K562 (cell line): ENCODE results near the gene VPS33B. TPM values are rescaled to one million over a fixed set of nuclear protein-coding genes. Genes with fewer than 3 reads are reported as not detected.

Source experiments
- ATAC-seq: fragments of 200-7000 bp; cut with Tn5 transposase; 3 replicates; pipeline ENCODE4 v1.9.1; 2020; ENCODE audit warnings: moderate library complexity
- BruUV-seq: library from RNA; stranded (reverse); fragments of 400-500 nt; replicated peaks from 2 replicates; lab custom pipeline; 2021; lab: Mats Ljungman, UMichigan
- CTCF ChIA-PET: fragments of 300-600 bp; formaldehyde crosslinking; extraction: SDS; loops from one replicate; lab custom pipeline; 2021; ENCODE audit warnings: low intra/inter-chr PET ratio; lab: Yijun Ruan, JAX
- POLR2A ChIA-PET: fragments of 300-600, 350-650 bp; sonication (Branson Sonifier 250); formaldehyde crosslinking; extraction: SDS; loops from one replicate; lab custom pipeline; 2021; ENCODE audit warnings: antibody characterized with exemption, inconsistent platforms; lab: Yijun Ruan, JAX
- DNase-seq, 4 experiments: peaks; one replicate each; pipeline versions ENCODE4 v3.0.0 to v3.0.0-alpha.2; 2011 to 2018; ENCODE audit warnings: low spot score in 3 of 4, mixed read lengths in 3 of 4; ENCODE audit errors: extremely low read depth in 1 of 4
- FAIRE-seq: peaks from 2 replicates; lab custom pipeline; 2011; peaks lifted over from hg19 to GRCh38; lab: Jason Lieb, UNC
- H2AFZ ChIP-seq: 2 replicates; pipeline ENCODE4 v1.6.0; 2011; ENCODE audit warnings: low read depth, low read length, control low read depth, inconsistent platforms
- H3K27ac ChIP-seq: fragments of 200-600 bp; 3 replicates; pipeline ENCODE4 v1.8.0; 2011; ENCODE audit warnings: low read depth, mild to moderate bottlenecking, control low read depth, inconsistent platforms, low read length, moderate library complexity, mixed read lengths; ENCODE audit errors: extremely low read depth
- H3K27me3 ChIP-seq, 2 experiments: fragments of 300-600 bp in 1 of 2; 2 replicates in 1 of 2; 3 replicates in 1 of 2; pipeline versions ENCODE4 v1.6.0 to v1.8.0; 2011; ENCODE audit warnings: inconsistent platforms in 2 of 2, low read length in 2 of 2, mild to moderate bottlenecking in 1 of 2, mixed read lengths in 1 of 2, moderate library complexity in 1 of 2; ENCODE audit not compliant: control insufficient read depth in 2 of 2, insufficient read depth in 2 of 2
- H3K36me3 ChIP-seq: fragments of 300-600 bp; 3 replicates; pipeline ENCODE4 v1.8.0; 2011; ENCODE audit warnings: mild to moderate bottlenecking, low read length, inconsistent platforms; ENCODE audit not compliant: control insufficient read depth, insufficient read depth
- H3K4me1 ChIP-seq, 2 experiments: fragments of 200-600 bp in 1 of 2; replicated peaks in 1 of 2; 2 replicates in 1 of 2; 3 replicates in 1 of 2; pipeline versions ENCODE4 v1.5.1 to v1.8.0; 2011; ENCODE audit warnings: inconsistent platforms in 2 of 2, low read length in 2 of 2, mild to moderate bottlenecking in 1 of 2, mixed read lengths in 1 of 2, moderate library complexity in 1 of 2; ENCODE audit not compliant: control insufficient read depth in 2 of 2, insufficient read depth in 2 of 2
- H3K4me2 ChIP-seq: 2 replicates; pipeline ENCODE4 v1.6.1; 2011; ENCODE audit warnings: low read length, control low read depth, inconsistent platforms, mixed read lengths; ENCODE audit not compliant: insufficient read depth
- H3K4me3 ChIP-seq: fragments of 200-600 bp; sonication (generic), shearing (Covaris generic); 2 replicates; pipeline ENCODE4 v1.5.1; 2016; ENCODE audit warnings: control low read depth, inconsistent platforms
- H3K79me2 ChIP-seq: fragments of 200-600 bp; 3 replicates; pipeline ENCODE4 v1.8.0; 2011; ENCODE audit warnings: low read length, inconsistent platforms; ENCODE audit not compliant: control insufficient read depth, insufficient read depth
- H3K9ac ChIP-seq, 2 experiments: 2 replicates each; pipeline versions ENCODE4 v1.6.0 to v1.6.1; 2011; ENCODE audit warnings: low read depth in 2 of 2, low read length in 2 of 2, control low read depth in 1 of 2, inconsistent platforms in 1 of 2, mild to moderate bottlenecking in 1 of 2, mixed read lengths in 1 of 2; ENCODE audit not compliant: insufficient read depth in 1 of 2
- H3K9me1 ChIP-seq: one replicate; pipeline ENCODE4 v1.6.0; 2011; ENCODE audit warnings: inconsistent platforms, mild to moderate bottlenecking, low read length, moderate library complexity; ENCODE audit not compliant: control insufficient read depth, insufficient read depth
- H3K9me3 ChIP-seq: replicated peaks from 2 replicates; pipeline ENCODE4 v1.5.1; 2011; ENCODE audit warnings: low read depth, low read length, inconsistent platforms; ENCODE audit not compliant: control insufficient read depth, insufficient read depth
- H4K20me1 ChIP-seq: replicated peaks from 2 replicates; pipeline ENCODE4 v1.6.1; 2011; ENCODE audit warnings: low read length, inconsistent platforms, mixed read lengths; ENCODE audit not compliant: control insufficient read depth, insufficient read depth
- FOXM1 ChIP-seq, 2 experiments: fragments of 450-650 bp in 1 of 2; sonication (generic) in 1 of 2; formaldehyde crosslinking in 1 of 2; IDR thresholded peaks; 2 replicates each; pipeline versions ENCODE4 v1.6.1 to v1.9.0; 2017 to 2022; ENCODE audit warnings: low read depth in 2 of 2, mild to moderate bottlenecking in 2 of 2, missing genetic modification reagents in 1 of 2, moderate library complexity in 1 of 2
- HDAC2 ChIP-seq: fragments of 450-650 bp; IDR thresholded peaks from 2 replicates; pipeline ENCODE4 v1.6.1; 2016; ENCODE audit warnings: mild to moderate bottlenecking
- KAT2B ChIP-seq: IDR thresholded peaks from one replicate; pipeline ENCODE4 v1.6.1; 2012; ENCODE audit warnings: low read depth, mild to moderate bottlenecking, control low read depth, inconsistent platforms, low read length, moderate library complexity
- NFRKB ChIP-seq: fragments of 450-650 bp; IDR thresholded peaks from 2 replicates; pipeline ENCODE4 v1.6.1; 2016; ENCODE audit warnings: low read depth
- POLR2G ChIP-seq: fragments of 200-400 bp; formaldehyde crosslinking; IDR thresholded peaks from 2 replicates; pipeline ENCODE4 v1.6.1; 2017; ENCODE audit warnings: low read depth, mild to moderate bottlenecking, antibody characterized with exemption, low read length, moderate library complexity
- PURB ChIP-seq: sonication (generic); formaldehyde crosslinking; IDR thresholded peaks from 2 replicates; pipeline ENCODE4 v1.9.0; 2021; ENCODE audit warnings: low read depth, mild to moderate bottlenecking, missing genetic modification reagents
- RFX1 ChIP-seq: fragments of 450-650 bp; IDR thresholded peaks from 2 replicates; pipeline ENCODE4 v1.6.1; 2016; ENCODE audit warnings: mild to moderate bottlenecking, moderate library complexity
- ZNF121 ChIP-seq: sonication (generic); formaldehyde crosslinking; conservative IDR thresholded peaks from 2 replicates; pipeline ENCODE4 v1.8.0; 2022; ENCODE audit warnings: missing genetic modification reagents
- ZNF583 ChIP-seq: fragments of 250-450 bp; sonication (Bioruptor Pico); IDR thresholded peaks from 2 replicates; pipeline ENCODE4 v1.4.0; 2020
- WGBS: fragments of 100-300 bp; shearing (Covaris generic); methylation state at CpG from one replicate; pipeline ENCODE4 v1.1.6; 2016; ENCODE audit warnings: low coverage, mixed read lengths; ENCODE audit not compliant: insufficient coverage; ENCODE audit errors: missing lambda C conversion rate; 5-methylcytosine and 5-hydroxymethylcytosine counted together
- in situ Hi-C: fragments of 300-500 bp; cut with MboI; formaldehyde crosslinking; loops from 4 replicates; pipeline ENCODE4 v1.15.0; 2018; ENCODE audit warnings: inconsistent platforms, mixed read lengths
- intact Hi-C: fragments of 100-400 bp; cut with micrococcal nuclease; formaldehyde crosslinking; loops from 2 replicates; pipeline ENCODE4 v1.14.2; 2022
- polyA plus RNA-seq, 8 experiments: library from polyadenylated mRNA; depleted of rRNA in 4 of 8; stranded (reverse) in 5 of 8; unstranded in 3 of 8; fragments of >200 nt; fragmentation: Nextera tagmentation in 2 of 8; fragmentation: Illumina TruSeq in 1 of 8; extraction: Ambion mirVana in 2 of 8; extraction: Trizol in 1 of 8; gene quantifications; 2 replicates each; pipeline versions ENCODE4 v1.2.1 to v1.2.3, GENCODE V29; 2011 to 2014; ENCODE audit warnings: inconsistent platforms in 1 of 8, missing spikeins in 1 of 8
- total RNA-seq, 7 experiments: library from RNA; depleted of rRNA in 6 of 7; stranded (reverse); fragments of >200 nt in 6 of 7; fragmentation: Illumina TruSeq in 2 of 7; extraction: Trizol in 2 of 7; gene quantifications; 2 replicates each; pipeline versions ENCODE4 v1.2.1 to v1.2.3, GENCODE V29; 2011 to 2021; ENCODE audit warnings: low replicate concordance in 1 of 7
- TF ChIP-seq, protein P1 (sequence below): fragments of 450-650 bp; IDR thresholded peaks from one replicate; pipeline ENCODE4 v1.6.1; 2018; ENCODE audit warnings: mild to moderate bottlenecking, moderate library complexity; ENCODE audit not compliant: partially characterized antibody

The VPS33B gene
- total and polyA plus RNA-seq, 9 of the 15 experiments (the other 6 are each of a cell fraction or from before 2014, with no cell fraction given): 9.4 to 25.5 (median 14.8) TPM

DNA sequence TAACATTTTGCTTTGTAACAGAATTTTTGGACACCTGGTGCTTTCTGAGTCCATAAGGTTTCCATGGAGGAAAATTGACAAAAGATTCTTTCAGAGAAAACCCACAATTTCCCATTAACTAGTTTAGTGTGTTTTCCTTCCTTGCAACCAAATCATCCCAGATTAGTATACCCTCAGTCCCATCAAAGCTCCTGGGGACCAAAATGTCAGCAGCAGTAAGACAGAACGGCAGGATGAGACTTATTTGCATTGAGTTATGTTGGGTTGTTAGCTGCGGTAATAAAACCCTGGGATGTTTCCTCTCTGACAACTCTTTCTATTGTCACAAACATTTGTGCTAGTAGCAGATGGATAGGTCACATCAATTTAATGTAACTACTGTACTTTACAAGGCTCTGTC, 32.4 kb upstream of the VPS33B start:
- BruUV-seq: no TSS peak
- Histone ChIP-seq H3K4me3 (no peak overlapping the region), H3K9me3 (no peaks in the 10 kb centered on the region), H3K9me1 (no peaks in the 10 kb centered on the region), H4K20me1 (peaks cover 3% of the 10 kb centered on the region; the same call in 1 of the 2 replicates), H2AFZ (no peak overlapping the region), H3K36me3 (no peaks in the 10 kb centered on the region), H3K27me3 (peaks cover 5 to 18% of the 10 kb centered on the region in 2 experiments; a peak in 4 of 5 replicates), H3K79me2 (no peaks in the 10 kb centered on the region), H3K27ac (no peak overlapping the region), H3K9ac (no peak overlapping the region), H3K4me1 (no peaks in the 10 kb centered on the region; a peak in 1 of 5 replicates), H3K4me2 (no peak overlapping the region)
- DNase-seq: no peak
- intact Hi-C loops: loop anchor here (5.0 kb wide), 1 partner anchor 87 kb away; no protein-coding TSS in a partner anchor
- WGBS: 0% methylated on average over 2 of the region's 2 CpGs
- TF ChIP-seq ZNF583 (CRISPR knock-in tag) (no peak), HDAC2 (no peak), PURB (CRISPR knock-in tag) (no peak)
- no peak for ATAC-seq
- ChIA-PET POLR2A (no interaction called here), CTCF (interaction anchor here (1.5 to 2.1 kb wide), 2 partner anchors 170 to 217 kb away, joined by 5 to 25 read pairs; no protein-coding TSS in a partner anchor)
- no peak for FAIRE-seq
- in situ Hi-C loops: loop anchor here (5.0 kb wide), 2 partner anchors 172 to 217 kb away; no protein-coding TSS in a partner anchor

GRCh38 chr15:91051248-91051647, 28.9 kb upstream of the VPS33B start:
- Histone ChIP-seq H3K4me3 (no peak overlapping the region), H2AFZ (no peak overlapping the region), H4K20me1 (peaks cover 3% of the 10 kb centered on the region; the same call in 1 of the 2 replicates), H3K79me2 (no peaks in the 10 kb centered on the region), H3K9me3 (no peaks in the 10 kb centered on the region), H3K4me2 (no peak overlapping the region), H3K36me3 (no peaks in the 10 kb centered on the region), H3K27ac (no peak overlapping the region), H3K27me3 (peaks cover 5 to 16% of the 10 kb centered on the region in 2 experiments; a peak in 4 of 5 replicates), H3K9me1 (no peaks in the 10 kb centered on the region), H3K4me1 (peaks cover 0 to 10% of the 10 kb centered on the region in 2 experiments; a peak in 2 of 5 replicates), H3K9ac (no peak overlapping the region)
- ATAC-seq (no peak), FAIRE-seq (no peak), DNase-seq (no peak)
- in situ Hi-C loops (no loop called here), intact Hi-C loops (no loop called here)
- 12% methylated on average over 8 of the region's 8 CpGs for WGBS
- CTCF ChIA-PET: interaction anchor here (0.6 kb wide), 1 partner anchor 21 kb away, joined by 5 read pairs; no protein-coding TSS in a partner anchor
- no TSS peak for BruUV-seq
- no peak for TF ChIP-seq POLR2G
- no peak for TF ChIP-seq NFRKB
- no peak for TF ChIP-seq KAT2B
- peak; percentile 68; the same call in 1 of the 2 replicates for TF ChIP-seq ZNF121 (CRISPR knock-in tag)
- TF ChIP-seq, protein P1, sequence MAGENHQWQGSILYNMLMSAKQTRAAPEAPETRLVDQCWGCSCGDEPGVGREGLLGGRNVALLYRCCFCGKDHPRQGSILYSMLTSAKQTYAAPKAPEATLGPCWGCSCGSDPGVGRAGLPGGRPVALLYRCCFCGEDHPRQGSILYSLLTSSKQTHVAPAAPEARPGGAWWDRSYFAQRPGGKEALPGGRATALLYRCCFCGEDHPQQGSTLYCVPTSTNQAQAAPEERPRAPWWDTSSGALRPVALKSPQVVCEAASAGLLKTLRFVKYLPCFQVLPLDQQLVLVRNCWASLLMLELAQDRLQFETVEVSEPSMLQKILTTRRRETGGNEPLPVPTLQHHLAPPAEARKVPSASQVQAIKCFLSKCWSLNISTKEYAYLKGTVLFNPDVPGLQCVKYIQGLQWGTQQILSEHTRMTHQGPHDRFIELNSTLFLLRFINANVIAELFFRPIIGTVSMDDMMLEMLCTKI: no peak
- no peak for TF ChIP-seq RFX1
- TF ChIP-seq FOXM1 (IDR thresholded peaks at IDR 0.05; ENCODE audit: low read depth): no peak
- no peak for TF ChIP-seq FOXM1 (CRISPR knock-in tag; IDR thresholded peaks at IDR 0.05; ENCODE audit: low read depth)
- TF ChIP-seq, all 486 proteins: peak for 1
- POLR2A ChIA-PET: no interaction called here
